ENCODE data around the gene NOTCH3.

GRCh38 chr19:15118248-15118647 is 82.5 kb downstream of the NOTCH3 start:
- TF ChIP-seq, protein P1, sequence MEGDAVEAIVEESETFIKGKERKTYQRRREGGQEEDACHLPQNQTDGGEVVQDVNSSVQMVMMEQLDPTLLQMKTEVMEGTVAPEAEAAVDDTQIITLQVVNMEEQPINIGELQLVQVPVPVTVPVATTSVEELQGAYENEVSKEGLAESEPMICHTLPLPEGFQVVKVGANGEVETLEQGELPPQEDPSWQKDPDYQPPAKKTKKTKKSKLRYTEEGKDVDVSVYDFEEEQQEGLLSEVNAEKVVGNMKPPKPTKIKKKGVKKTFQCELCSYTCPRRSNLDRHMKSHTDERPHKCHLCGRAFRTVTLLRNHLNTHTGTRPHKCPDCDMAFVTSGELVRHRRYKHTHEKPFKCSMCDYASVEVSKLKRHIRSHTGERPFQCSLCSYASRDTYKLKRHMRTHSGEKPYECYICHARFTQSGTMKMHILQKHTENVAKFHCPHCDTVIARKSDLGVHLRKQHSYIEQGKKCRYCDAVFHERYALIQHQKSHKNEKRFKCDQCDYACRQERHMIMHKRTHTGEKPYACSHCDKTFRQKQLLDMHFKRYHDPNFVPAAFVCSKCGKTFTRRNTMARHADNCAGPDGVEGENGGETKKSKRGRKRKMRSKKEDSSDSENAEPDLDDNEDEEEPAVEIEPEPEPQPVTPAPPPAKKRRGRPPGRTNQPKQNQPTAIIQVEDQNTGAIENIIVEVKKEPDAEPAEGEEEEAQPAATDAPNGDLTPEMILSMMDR (IDR thresholded peaks at IDR 0.05): no peak
- no peak for TF ChIP-seq POLR2A (IDR thresholded peaks at IDR 0.05)
